Measurements from ENCODE around the gene C17orf50.

Gene C17orf50

DNA sequence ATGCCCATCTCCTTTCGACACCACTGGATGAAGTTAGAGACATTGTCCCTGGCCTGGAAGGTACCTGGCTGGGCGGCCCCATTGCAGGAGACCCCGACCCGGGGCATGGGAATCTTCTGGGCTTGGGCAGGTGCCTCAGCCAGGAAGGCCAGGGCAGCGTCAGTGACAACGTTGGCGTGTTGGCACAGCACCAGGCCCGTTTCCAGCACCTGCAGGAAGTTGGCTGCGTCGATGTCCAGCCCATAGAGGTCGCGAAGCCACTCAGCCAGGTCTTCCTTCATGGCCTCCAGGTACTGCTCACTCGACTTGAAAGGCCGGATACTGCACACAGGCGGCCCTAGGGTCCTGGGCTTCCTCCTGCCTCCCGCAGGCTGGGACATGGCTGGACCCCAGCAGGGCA, 8.2 kb upstream of the C17orf50 start:
- TF ChIP-seq, protein P1, sequence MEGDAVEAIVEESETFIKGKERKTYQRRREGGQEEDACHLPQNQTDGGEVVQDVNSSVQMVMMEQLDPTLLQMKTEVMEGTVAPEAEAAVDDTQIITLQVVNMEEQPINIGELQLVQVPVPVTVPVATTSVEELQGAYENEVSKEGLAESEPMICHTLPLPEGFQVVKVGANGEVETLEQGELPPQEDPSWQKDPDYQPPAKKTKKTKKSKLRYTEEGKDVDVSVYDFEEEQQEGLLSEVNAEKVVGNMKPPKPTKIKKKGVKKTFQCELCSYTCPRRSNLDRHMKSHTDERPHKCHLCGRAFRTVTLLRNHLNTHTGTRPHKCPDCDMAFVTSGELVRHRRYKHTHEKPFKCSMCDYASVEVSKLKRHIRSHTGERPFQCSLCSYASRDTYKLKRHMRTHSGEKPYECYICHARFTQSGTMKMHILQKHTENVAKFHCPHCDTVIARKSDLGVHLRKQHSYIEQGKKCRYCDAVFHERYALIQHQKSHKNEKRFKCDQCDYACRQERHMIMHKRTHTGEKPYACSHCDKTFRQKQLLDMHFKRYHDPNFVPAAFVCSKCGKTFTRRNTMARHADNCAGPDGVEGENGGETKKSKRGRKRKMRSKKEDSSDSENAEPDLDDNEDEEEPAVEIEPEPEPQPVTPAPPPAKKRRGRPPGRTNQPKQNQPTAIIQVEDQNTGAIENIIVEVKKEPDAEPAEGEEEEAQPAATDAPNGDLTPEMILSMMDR (IDR thresholded peaks at IDR 0.05; ENCODE audit: insufficient read depth, low read length, poor library complexity, severe bottlenecking): no peak
- no peak for TF ChIP-seq EZH2phosphoT487 (conservative IDR thresholded peaks at IDR 0.05; ENCODE audit: low read length)

DNA sequence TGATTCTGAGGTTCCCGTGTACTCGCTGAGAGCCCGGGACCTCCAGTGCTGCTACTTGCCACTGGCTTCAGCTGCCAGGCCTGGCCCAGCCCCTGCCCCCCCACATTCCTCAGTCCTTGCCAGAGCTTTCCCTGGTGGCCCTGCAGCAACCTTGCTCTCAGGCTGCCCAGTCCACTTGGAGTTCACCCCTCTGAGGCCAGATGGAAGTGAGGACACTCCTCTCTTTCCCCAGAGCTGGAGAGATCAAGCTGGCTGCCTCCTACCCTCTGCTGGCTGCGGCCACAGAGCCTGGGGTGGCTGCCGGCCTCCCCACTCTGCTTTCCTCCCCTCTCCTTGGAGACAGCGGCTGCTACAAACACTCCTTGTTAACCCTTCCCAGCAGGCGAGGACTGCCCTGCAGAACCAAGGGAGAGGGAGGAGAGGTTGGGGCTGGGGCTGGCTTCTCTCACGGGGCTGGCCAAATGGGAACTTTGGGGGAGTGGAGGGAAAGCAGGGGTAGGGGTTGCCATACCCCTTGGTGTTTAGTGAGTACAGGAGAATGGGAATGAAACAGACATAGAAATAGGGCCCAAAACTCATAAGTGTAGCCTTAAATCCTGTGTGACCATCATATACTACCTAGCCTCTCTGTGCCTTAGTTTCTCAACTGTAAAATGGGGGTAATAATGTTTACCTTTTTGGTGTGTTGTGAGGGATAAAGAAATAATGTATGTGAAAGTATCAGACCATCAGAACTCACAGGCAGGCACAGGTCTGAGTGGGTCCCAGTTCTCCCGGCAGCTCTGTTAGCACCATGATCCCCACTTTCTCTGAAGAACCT, 7.5 kb upstream of the C17orf50 start, which contains the start of gene GAS2L2:
TSS of gene GAS2L2 (minus strand) at position 295 of the 820 bp plus-strand sequence. CDS start 389 bp downstream, outside the sequence.
- H3K9ac ChIP-seq (ENCODE audit: low read length): no peak within 1 kb of the TSS
- TF ChIP-seq EZH2phosphoT487 (conservative IDR thresholded peaks at IDR 0.05; ENCODE audit: low read length): no peak
- TF ChIP-seq, protein P1 (IDR thresholded peaks at IDR 0.05; ENCODE audit: insufficient read depth, low read length, poor library complexity, severe bottlenecking): no peak
- no peaks in the 10 kb centered on the region for H3F3A ChIP-seq (ENCODE audit: insufficient read depth)
- no peak within 1 kb of the TSS for H3K27ac ChIP-seq (ENCODE audit: low read depth, low read length)
- H3K9me2 ChIP-seq (replicated peaks; ENCODE audit: insufficient read depth, low read length): no peaks in the 10 kb centered on the region
- no peak within 1 kb of the TSS for H3K4me2 ChIP-seq (ENCODE audit: low read depth, low read length, poor library complexity, severe bottlenecking)
- H4K20me1 ChIP-seq (ENCODE audit: low read depth, low read length): no peaks in the 10 kb centered on the region
- H3K9me3 ChIP-seq (ENCODE audit: insufficient read depth, low read length): no peaks in the 10 kb centered on the region
- no peaks in the 10 kb centered on the region for H3K36me3 ChIP-seq (ENCODE audit: low read length)
- H3K79me2 ChIP-seq (ENCODE audit: insufficient read depth, low read length): no peaks in the 10 kb centered on the region
- H3K4me3 ChIP-seq (ENCODE audit: insufficient read depth, low read length, poor library complexity, severe bottlenecking): no peak within 1 kb of the TSS
- H2AFZ ChIP-seq (ENCODE audit: low read depth, low read length, severe bottlenecking): no peak within 1 kb of the TSS
- H3K27me3 ChIP-seq (ENCODE audit: low read length): no peaks in the 10 kb centered on the region

More for the DNA sequence above, 8.2 kb upstream of the C17orf50 start:
- Histone ChIP-seq H3K36me3 (ENCODE audit: low read length) (no peaks in the 10 kb centered on the region), H3K27ac (ENCODE audit: low read depth, low read length) (no peak overlapping the region), H3K79me2 (ENCODE audit: insufficient read depth, low read length) (no peaks in the 10 kb centered on the region), H3K27me3 (ENCODE audit: low read length) (no peaks in the 10 kb centered on the region), H2AFZ (ENCODE audit: low read depth, low read length, severe bottlenecking) (no peak overlapping the region), H3F3A (ENCODE audit: insufficient read depth) (no peaks in the 10 kb centered on the region), H4K20me1 (ENCODE audit: low read depth, low read length) (no peaks in the 10 kb centered on the region), H3K4me2 (ENCODE audit: low read depth, low read length, poor library complexity, severe bottlenecking) (no peak overlapping the region), H3K9me2 (replicated peaks; ENCODE audit: insufficient read depth, low read length) (no peaks in the 10 kb centered on the region), H3K9me3 (ENCODE audit: insufficient read depth, low read length) (no peaks in the 10 kb centered on the region), H3K9ac (ENCODE audit: low read length) (no peak overlapping the region), H3K4me3 (ENCODE audit: insufficient read depth, low read length, poor library complexity, severe bottlenecking) (no peak overlapping the region)

DNA sequence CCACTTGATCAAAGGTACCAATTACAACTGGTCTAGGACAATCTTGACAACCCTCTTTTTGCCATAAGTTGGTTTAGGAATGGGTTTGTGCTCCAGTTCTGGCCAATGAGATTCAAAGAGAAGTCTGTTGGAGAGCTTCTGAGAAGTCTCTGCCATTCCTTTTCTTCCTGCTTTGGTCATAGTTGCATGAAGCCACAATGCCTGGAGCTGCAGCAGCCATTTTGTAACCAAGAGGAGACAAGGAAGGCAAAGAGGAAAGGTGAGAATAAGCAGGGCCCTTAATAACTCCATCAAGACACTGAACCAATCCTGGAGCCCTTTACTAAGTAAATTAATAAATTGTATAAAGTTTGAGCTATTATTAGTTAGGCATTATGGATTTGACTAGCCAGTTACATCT, 3.4 kb upstream of the C17orf50 start:
- Histone ChIP-seq H3K79me2 (ENCODE audit: insufficient read depth, low read length) (no peaks in the 10 kb centered on the region), H3K9me2 (replicated peaks; ENCODE audit: insufficient read depth, low read length) (no peaks in the 10 kb centered on the region), H3K9me3 (ENCODE audit: insufficient read depth, low read length) (no peaks in the 10 kb centered on the region), H4K20me1 (ENCODE audit: low read depth, low read length) (no peaks in the 10 kb centered on the region), H3K27ac (ENCODE audit: low read depth, low read length) (no peak overlapping the region), H3K4me2 (ENCODE audit: low read depth, low read length, poor library complexity, severe bottlenecking) (no peak overlapping the region), H3K36me3 (ENCODE audit: low read length) (no peaks in the 10 kb centered on the region), H3K4me3 (ENCODE audit: insufficient read depth, low read length, poor library complexity, severe bottlenecking) (no peak overlapping the region), H3F3A (ENCODE audit: insufficient read depth) (no peaks in the 10 kb centered on the region), H3K9ac (ENCODE audit: low read length) (no peak overlapping the region), H3K27me3 (ENCODE audit: low read length) (no peaks in the 10 kb centered on the region), H2AFZ (ENCODE audit: low read depth, low read length, severe bottlenecking) (no peak overlapping the region)
- TF ChIP-seq, protein P1 (IDR thresholded peaks at IDR 0.05; ENCODE audit: insufficient read depth, low read length, poor library complexity, severe bottlenecking): no peak
- no peak for TF ChIP-seq EZH2phosphoT487 (conservative IDR thresholded peaks at IDR 0.05; ENCODE audit: low read length)
